IMR-90 (cell line): ENCODE data around the gene ATP2B1. TPM values are rescaled to one million over a fixed set of nuclear protein-coding genes. Genes with fewer than 3 reads are reported as not detected.

ENCODE experiments used
- ATAC-seq: fragments of 200-7000 bp; cut with Tn5 transposase; 2 replicates; pipeline ENCODE4 v1.9.1; 2020; ENCODE audit warnings: low read depth, mild to moderate bottlenecking, moderate library complexity
- BruUV-seq: library from RNA; stranded (reverse); fragments of 400-500 nt; replicated peaks from 2 replicates; lab custom pipeline; 2021; lab: Mats Ljungman, UMichigan
- CTCF ChIA-PET: fragments of 300-600 bp; formaldehyde crosslinking; extraction: SDS; loops from one replicate; lab custom pipeline; 2021; ENCODE audit warnings: antibody characterized with exemption; lab: Yijun Ruan, JAX
- POLR2A ChIA-PET: fragments of 300-600 bp; sonication (Branson Sonifier 250); formaldehyde crosslinking; loops from one replicate; lab custom pipeline; 2022; ENCODE audit warnings: antibody characterized with exemption; ENCODE audit not compliant: unreplicated experiment; lab: Charles Lee
- DNase-seq: peaks from one replicate; pipeline ENCODE4 v3.0.0; 2013
- H2AFZ ChIP-seq: replicated peaks from 2 replicates; pipeline ENCODE3; 2013; ENCODE audit warnings: low read length, mild to moderate bottlenecking; ENCODE audit not compliant: poor library complexity
- H2AK5ac ChIP-seq: 2 replicates; pipeline ENCODE4 v1.6.1; 2013; ENCODE audit warnings: low read depth, low read length, inconsistent platforms
- H2AK9ac ChIP-seq: replicated peaks from 2 replicates; pipeline ENCODE3; 2013; ENCODE audit warnings: mild to moderate bottlenecking, low read depth, low read length, moderate library complexity; ENCODE audit not compliant: poor library complexity
- H2BK120ac ChIP-seq: 2 replicates; pipeline ENCODE4 v1.6.1; 2013; ENCODE audit warnings: low read depth, low read length, inconsistent platforms
- H2BK15ac ChIP-seq: 3 replicates; pipeline ENCODE4 v1.6.1; 2013; ENCODE audit warnings: low read depth, low read length, inconsistent platforms
- H2BK20ac ChIP-seq: 2 replicates; pipeline ENCODE4 v1.6.1; 2013; ENCODE audit warnings: low read depth, mild to moderate bottlenecking, inconsistent platforms, low read length, moderate library complexity
- H2BK5ac ChIP-seq: 2 replicates; pipeline ENCODE4 v1.6.1; 2013; ENCODE audit warnings: mild to moderate bottlenecking, low read depth, low read length, inconsistent platforms; ENCODE audit not compliant: poor library complexity, severe bottlenecking
- H3K14ac ChIP-seq: replicated peaks from 2 replicates; pipeline ENCODE4 v1.6.1; 2013; ENCODE audit warnings: low read depth, low read length, inconsistent platforms
- H3K18ac ChIP-seq: 2 replicates; pipeline ENCODE4 v1.6.1; 2013; ENCODE audit warnings: low read depth, low read length, control low read depth
- H3K23ac ChIP-seq: 2 replicates; pipeline ENCODE4 v1.6.1; 2013; ENCODE audit warnings: low read depth, low read length, inconsistent platforms
- H3K27ac ChIP-seq: 2 replicates; pipeline ENCODE4 v1.5.1; 2013; ENCODE audit warnings: mild to moderate bottlenecking, control low read depth, low read length; ENCODE audit not compliant: insufficient read depth
- H3K27me3 ChIP-seq: 2 replicates; pipeline ENCODE4 v1.6.1; 2013; ENCODE audit warnings: low read length; ENCODE audit not compliant: control insufficient read depth, insufficient read depth
- H3K36me3 ChIP-seq: 2 replicates; pipeline ENCODE4 v1.6.1; 2013; ENCODE audit warnings: low read length, mixed read lengths; ENCODE audit not compliant: control insufficient read depth, insufficient read depth
- H3K4ac ChIP-seq: 2 replicates; pipeline ENCODE4 v1.6.1; 2013; ENCODE audit warnings: low read depth, low read length, inconsistent platforms
- H3K4me1 ChIP-seq: 2 replicates; pipeline ENCODE4 v1.6.1; 2013; ENCODE audit warnings: low read length, mixed read lengths; ENCODE audit not compliant: control insufficient read depth, insufficient read depth
- H3K4me2 ChIP-seq: 2 replicates; pipeline ENCODE4 v1.6.1; 2013; ENCODE audit warnings: low read depth, mild to moderate bottlenecking, control low read depth, low read length, moderate library complexity
- H3K4me3 ChIP-seq: 2 replicates; pipeline ENCODE4 v1.5.1; 2013; ENCODE audit warnings: low read depth, mild to moderate bottlenecking, control low read depth, low read length, moderate library complexity; ENCODE audit not compliant: insufficient read depth
- H3K56ac ChIP-seq: 2 replicates; pipeline ENCODE4 v1.6.1; 2013; ENCODE audit warnings: low read length, inconsistent platforms; ENCODE audit not compliant: insufficient read depth; ENCODE audit errors: extremely low read depth
- H3K79me1 ChIP-seq, 2 experiments: 2 replicates each; pipeline ENCODE4 v1.6.1; 2013; ENCODE audit warnings: low read length in 2 of 2, inconsistent platforms in 1 of 2, low read depth in 1 of 2
- H3K9ac ChIP-seq: 2 replicates; pipeline ENCODE4 v1.6.1; 2013; ENCODE audit warnings: low read depth, low read length, control low read depth
- H3K9me1 ChIP-seq: 2 replicates; pipeline ENCODE4 v1.6.1; 2013; ENCODE audit warnings: low read length, inconsistent platforms; ENCODE audit not compliant: insufficient read depth
- H3K9me3 ChIP-seq: 2 replicates; pipeline ENCODE4 v1.6.1; 2013; ENCODE audit warnings: low read length; ENCODE audit not compliant: control insufficient read depth, insufficient read depth
- H4K20me1 ChIP-seq: 2 replicates; pipeline ENCODE4 v1.6.1; 2013; ENCODE audit warnings: low read length, inconsistent platforms; ENCODE audit not compliant: insufficient read depth
- H4K5ac ChIP-seq: 2 replicates; pipeline ENCODE4 v1.6.1; 2013; ENCODE audit warnings: mild to moderate bottlenecking, low read depth, low read length, control low read depth
- H4K8ac ChIP-seq, 2 experiments: 2 replicates each; pipeline ENCODE4 v1.6.1; 2013; ENCODE audit warnings: low read depth in 2 of 2, low read length in 2 of 2, control low read depth in 1 of 2, inconsistent platforms in 1 of 2
- H4K91ac ChIP-seq: 2 replicates; pipeline ENCODE4 v1.6.1; 2013; ENCODE audit warnings: low read depth, low read length, inconsistent platforms; ENCODE audit not compliant: insufficient read depth
- BHLHE40 ChIP-seq: fragments of 150-350 bp; IDR thresholded peaks from 2 replicates; pipeline ENCODE4 v1.6.1; 2016; ENCODE audit warnings: mild to moderate bottlenecking, low read depth, low read length
- CEBPB ChIP-seq: IDR thresholded peaks from 2 replicates; pipeline ENCODE4 v1.6.1; 2012; ENCODE audit warnings: low read depth, low read length, improper control_type of control experiment
- FOS ChIP-seq: fragments of 150-350 bp; IDR thresholded peaks from 2 replicates; pipeline ENCODE4 v1.6.1; 2016; ENCODE audit warnings: low read depth, low read length
- MAFK ChIP-seq: IDR thresholded peaks from 2 replicates; pipeline ENCODE4 v1.6.1; 2012; ENCODE audit warnings: low read depth, low read length, improper control_type of control experiment
- MAZ ChIP-seq: IDR thresholded peaks from 2 replicates; pipeline ENCODE4 v1.6.1; 2012; ENCODE audit warnings: low read depth, mild to moderate bottlenecking, low read length, improper control_type of control experiment, moderate library complexity, borderline replicate concordance
- MXI1 ChIP-seq: IDR thresholded peaks from 2 replicates; pipeline ENCODE4 v1.6.1; 2012; ENCODE audit warnings: low read depth, mild to moderate bottlenecking, low read length, moderate library complexity, borderline replicate concordance
- NFE2L2 ChIP-seq: fragments of 150-350 bp; IDR thresholded peaks from 2 replicates; pipeline ENCODE4 v1.6.1; 2016; ENCODE audit warnings: low read depth, mild to moderate bottlenecking, low read length
- POLR2A ChIP-seq: IDR thresholded peaks from 2 replicates; pipeline ENCODE4 v1.6.1; 2012; ENCODE audit warnings: mild to moderate bottlenecking, low read depth, low read length
- RAD21 ChIP-seq: IDR thresholded peaks from 2 replicates; pipeline ENCODE4 v1.6.1; 2012; ENCODE audit warnings: low read length, improper control_type of control experiment
- RCOR1 ChIP-seq: IDR thresholded peaks from 2 replicates; pipeline ENCODE4 v1.6.1; 2012; ENCODE audit warnings: mild to moderate bottlenecking, low read length, improper control_type of control experiment; ENCODE audit not compliant: insufficient replicate concordance
- RFX5 ChIP-seq: IDR thresholded peaks from 2 replicates; pipeline ENCODE4 v1.8.0; 2012; ENCODE audit warnings: low read depth, mild to moderate bottlenecking, low read length, moderate library complexity
- SMC3 ChIP-seq: fragments of 150-350 bp; IDR thresholded peaks from 2 replicates; pipeline ENCODE4 v1.6.1; 2016; ENCODE audit warnings: low read depth, mild to moderate bottlenecking, antibody characterized with exemption, low read length, moderate library complexity
- WGBS, 2 experiments: methylation state at CpG; one replicate each; pipeline versions ENCODE4 v1.1.5 to v1.1.7; 2013; ENCODE audit warnings: missing lambda C conversion rate in 2 of 2; ENCODE audit not compliant: insufficient read length in 1 of 2; ENCODE audit errors: extremely low coverage in 2 of 2; 5-methylcytosine and 5-hydroxymethylcytosine counted together
- dilution Hi-C: fragments of 300-500 bp; cut with HindIII; formaldehyde crosslinking; loops from one replicate; pipeline ENCODE4 v1.14.3; 2018; ENCODE audit warnings: low sequenced_read_pairs; ENCODE audit not compliant: unreplicated experiment
- in situ Hi-C: fragments of 300-500 bp; cut with MboI; formaldehyde crosslinking; loops from 3 replicates; pipeline ENCODE4 v1.14.3; 2019; ENCODE audit warnings: low sequenced_read_pairs, inconsistent platforms, mixed read lengths
- intact Hi-C: fragments of 100-400 bp; cut with micrococcal nuclease; formaldehyde crosslinking; loops from 2 replicates; pipeline ENCODE4 v1.10.0; 2022
- polyA plus RNA-seq, 3 experiments: library from polyadenylated mRNA; depleted of rRNA; stranded (reverse); fragments of >200 nt; gene quantifications; 2 replicates each; pipeline ENCODE4 v1.2.3, GENCODE V29; 2012; ENCODE audit warnings: low replicate concordance in 1 of 3
- total RNA-seq: library from RNA; depleted of rRNA; stranded (reverse); fragments of >200 nt; gene quantifications from 2 replicates; pipeline ENCODE4 v1.2.3, GENCODE V29; 2012
- TF ChIP-seq, protein P1 (sequence below): fragments of 150-350 bp; IDR thresholded peaks from 2 replicates; pipeline ENCODE4 v1.6.1; 2016; ENCODE audit warnings: low read depth, mild to moderate bottlenecking, low read length, moderate library complexity, borderline replicate concordance
- TF ChIP-seq, protein P2 (sequence below): fragments of 150-350 bp; IDR thresholded peaks from 2 replicates; pipeline ENCODE4 v1.6.1; 2017; ENCODE audit warnings: mild to moderate bottlenecking, antibody characterized with exemption, low read length, low read depth

Gene ATP2B1
- total and polyA plus RNA-seq, 2 of the 4 experiments (the other 2 are of a cell fraction), result 9.9 to 32.6 TPM

GRCh38 chr12:89665556-89665955, 43.1 kb downstream of the ATP2B1 start:
- TF ChIP-seq, protein P1, sequence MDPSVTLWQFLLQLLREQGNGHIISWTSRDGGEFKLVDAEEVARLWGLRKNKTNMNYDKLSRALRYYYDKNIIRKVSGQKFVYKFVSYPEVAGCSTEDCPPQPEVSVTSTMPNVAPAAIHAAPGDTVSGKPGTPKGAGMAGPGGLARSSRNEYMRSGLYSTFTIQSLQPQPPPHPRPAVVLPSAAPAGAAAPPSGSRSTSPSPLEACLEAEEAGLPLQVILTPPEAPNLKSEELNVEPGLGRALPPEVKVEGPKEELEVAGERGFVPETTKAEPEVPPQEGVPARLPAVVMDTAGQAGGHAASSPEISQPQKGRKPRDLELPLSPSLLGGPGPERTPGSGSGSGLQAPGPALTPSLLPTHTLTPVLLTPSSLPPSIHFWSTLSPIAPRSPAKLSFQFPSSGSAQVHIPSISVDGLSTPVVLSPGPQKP, result no peak
- TF ChIP-seq POLR2A (no peak), RFX5 (no peak), BHLHE40 (no peak), CEBPB (no peak), NFE2L2 (no peak), SMC3 (no peak), MXI1 (no peak), RAD21 (no peak), MAZ (no peak), RCOR1 (no peak), FOS (no peak), MAFK (no peak)
- TF ChIP-seq, protein P2, sequence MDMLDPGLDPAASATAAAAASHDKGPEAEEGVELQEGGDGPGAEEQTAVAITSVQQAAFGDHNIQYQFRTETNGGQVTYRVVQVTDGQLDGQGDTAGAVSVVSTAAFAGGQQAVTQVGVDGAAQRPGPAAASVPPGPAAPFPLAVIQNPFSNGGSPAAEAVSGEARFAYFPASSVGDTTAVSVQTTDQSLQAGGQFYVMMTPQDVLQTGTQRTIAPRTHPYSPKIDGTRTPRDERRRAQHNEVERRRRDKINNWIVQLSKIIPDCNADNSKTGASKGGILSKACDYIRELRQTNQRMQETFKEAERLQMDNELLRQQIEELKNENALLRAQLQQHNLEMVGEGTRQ, result no peak
- POLR2A ChIA-PET, result no interaction called here
- no peak overlapping the region for H4K8ac ChIP-seq
- WGBS, 2 experiments, result no CpG with 5 or more reads among the region's 1 CpG
- H3K9me1 ChIP-seq, result peaks cover 12% of the 10 kb centered on the region
- no peak overlapping the region for H2AFZ ChIP-seq
- no peaks in the 10 kb centered on the region for H3K9me3 ChIP-seq
- no peak overlapping the region for H2BK15ac ChIP-seq
- peaks cover 31 to 65% of the 10 kb centered on the region in 2 experiments for H3K79me1 ChIP-seq
- no peak overlapping the region for H3K14ac ChIP-seq
- H2BK20ac ChIP-seq, result no peak overlapping the region
- H4K91ac ChIP-seq, result no peak overlapping the region
- no peak overlapping the region for H3K18ac ChIP-seq
- H3K23ac ChIP-seq, result no peak overlapping the region
- H4K20me1 ChIP-seq, result peaks cover 38% of the 10 kb centered on the region
- H3K4ac ChIP-seq, result no peak overlapping the region
- dilution Hi-C loops (no loop called here), in situ Hi-C loops (no loop called here), intact Hi-C loops (no loop called here)
- H3K4me3 ChIP-seq, result no peak overlapping the region
- no peak for ATAC-seq
- H3K36me3 ChIP-seq, result no peaks in the 10 kb centered on the region
- no peak overlapping the region for H2BK5ac ChIP-seq
- BruUV-seq, result no TSS peak
- no peak overlapping the region for H3K9ac ChIP-seq
- no peak overlapping the region for H3K27ac ChIP-seq
- H3K56ac ChIP-seq, result no peak overlapping the region
- no peak overlapping the region for H2AK5ac ChIP-seq
- H2BK120ac ChIP-seq, result no peak overlapping the region
- CTCF ChIA-PET, result interaction anchor here (0.6 kb wide), 1 partner anchor 18 kb away, joined by 3 read pairs; no protein-coding TSS in a partner anchor
- DNase-seq, result no peak
- no peak overlapping the region for H3K4me2 ChIP-seq
- no peak overlapping the region for H4K5ac ChIP-seq
- peaks cover 6% of the 10 kb centered on the region for H3K4me1 ChIP-seq
- H3K27me3 ChIP-seq, result no peaks in the 10 kb centered on the region
- H2AK9ac ChIP-seq, result no peak overlapping the region
